ENCODE measurements around the gene VPS8. TPM values are rescaled to one million over a fixed set of nuclear protein-coding genes. Genes with fewer than 3 reads are reported as not detected.

Gene VPS8
- total RNA-seq, 1 experiment from 2014 or later: 39.7 TPM

- no peak overlapping the region for H2BK5ac ChIP-seq (ENCODE audit: insufficient read length, low read length)
- no peaks in the 10 kb centered on the region for H3K4me1 ChIP-seq (ENCODE audit: insufficient read depth, low read length)
- H3K27me3 ChIP-seq (ENCODE audit: insufficient read depth, low read length): no peaks in the 10 kb centered on the region
- H3K27ac ChIP-seq (ENCODE audit: insufficient read length, low read depth, low read length): no peak overlapping the region
- Mint-ChIP-seq H3K9me3 (peaks cover under 1 to 2% of the 10 kb centered on the region in 2 experiments; a peak in 2 of 5 replicates), H3K36me3 (ENCODE audit: insufficient read depth in 1 of 3, low read depth in 3 of 3) (peaks cover under 1 to 3% (median 2%) of the 10 kb centered on the region in 3 experiments; a peak in 4 of 7 replicates), H3K27ac (no peak overlapping the region), H3K27me3 (ENCODE audit: low read depth) (no peaks in the 10 kb centered on the region), H3K4me1 (peaks cover 10 to 15% of the 10 kb centered on the region in 2 experiments), H3K4me3 (no peak overlapping the region)
- H3K9ac ChIP-seq (ENCODE audit: extremely low read depth, insufficient read length, low read length): no peak overlapping the region
- no peak overlapping the region for H3K23ac ChIP-seq (ENCODE audit: insufficient read length, low read depth, low read length)
- TF ChIP-seq, protein P1, sequence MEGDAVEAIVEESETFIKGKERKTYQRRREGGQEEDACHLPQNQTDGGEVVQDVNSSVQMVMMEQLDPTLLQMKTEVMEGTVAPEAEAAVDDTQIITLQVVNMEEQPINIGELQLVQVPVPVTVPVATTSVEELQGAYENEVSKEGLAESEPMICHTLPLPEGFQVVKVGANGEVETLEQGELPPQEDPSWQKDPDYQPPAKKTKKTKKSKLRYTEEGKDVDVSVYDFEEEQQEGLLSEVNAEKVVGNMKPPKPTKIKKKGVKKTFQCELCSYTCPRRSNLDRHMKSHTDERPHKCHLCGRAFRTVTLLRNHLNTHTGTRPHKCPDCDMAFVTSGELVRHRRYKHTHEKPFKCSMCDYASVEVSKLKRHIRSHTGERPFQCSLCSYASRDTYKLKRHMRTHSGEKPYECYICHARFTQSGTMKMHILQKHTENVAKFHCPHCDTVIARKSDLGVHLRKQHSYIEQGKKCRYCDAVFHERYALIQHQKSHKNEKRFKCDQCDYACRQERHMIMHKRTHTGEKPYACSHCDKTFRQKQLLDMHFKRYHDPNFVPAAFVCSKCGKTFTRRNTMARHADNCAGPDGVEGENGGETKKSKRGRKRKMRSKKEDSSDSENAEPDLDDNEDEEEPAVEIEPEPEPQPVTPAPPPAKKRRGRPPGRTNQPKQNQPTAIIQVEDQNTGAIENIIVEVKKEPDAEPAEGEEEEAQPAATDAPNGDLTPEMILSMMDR (conservative IDR thresholded peaks at IDR 0.05): no peak
- H3K23me2 ChIP-seq (ENCODE audit: insufficient read length, low read depth, low read length, poor library complexity, severe bottlenecking): no peaks in the 10 kb centered on the region
- no peak overlapping the region for H2BK15ac ChIP-seq (ENCODE audit: low read depth, low read length)
- no peak overlapping the region for H2BK120ac ChIP-seq (ENCODE audit: low read depth, low read length, poor library complexity, severe bottlenecking)
- H4K5ac ChIP-seq (ENCODE audit: insufficient read length, low read depth, low read length): no peak overlapping the region
- H4K8ac ChIP-seq (replicated peaks; ENCODE audit: insufficient read length, low read depth, low read length): no peak overlapping the region
- H4K91ac ChIP-seq (ENCODE audit: insufficient read length, low read depth, low read length): no peak overlapping the region
- no peaks in the 10 kb centered on the region for H3K79me2 ChIP-seq (ENCODE audit: insufficient read depth, low read length)
- no peaks in the 10 kb centered on the region for H3K79me1 ChIP-seq (ENCODE audit: insufficient read depth, low read depth, low read length, poor library complexity, severe bottlenecking)
- H3K14ac ChIP-seq (ENCODE audit: insufficient read depth, low read length): no peak overlapping the region
- DNase-seq: no peak
- H3T11ph ChIP-seq (ENCODE audit: low read length): no peak overlapping the region
- H2AFZ ChIP-seq (ENCODE audit: low read length): no peak overlapping the region
- H3K4me2 ChIP-seq (ENCODE audit: insufficient read depth, insufficient read length, low read length): no peak overlapping the region
- no peak overlapping the region for H3K4ac ChIP-seq (ENCODE audit: low read depth, low read length)
- H2BK20ac ChIP-seq (ENCODE audit: low read depth, low read length, poor library complexity, severe bottlenecking): no peak overlapping the region
- H3K18ac ChIP-seq (ENCODE audit: insufficient read length, low read depth, low read length): no peak overlapping the region
- no peak overlapping the region for H2BK12ac ChIP-seq (ENCODE audit: insufficient read length, low read depth, low read length)
- no peak overlapping the region for H3K56ac ChIP-seq (ENCODE audit: insufficient read length, low read depth, low read length)
- H3K9me3 ChIP-seq (ENCODE audit: control insufficient read depth, low read depth, low read length): no peaks in the 10 kb centered on the region
- no peak overlapping the region for H2AK5ac ChIP-seq (ENCODE audit: insufficient read length, low read length)
- no CpG with 5 or more reads among the region's 7 CpGs for WGBS (ENCODE audit: extremely low coverage, insufficient read length, low lambda C conversion rate)
- H4K20me1 ChIP-seq (ENCODE audit: control insufficient read depth, insufficient read depth, insufficient read length): no peaks in the 10 kb centered on the region
Observed at GRCh38 chr3:185042312-185043050, 230.5 kb downstream of the VPS8 start.
